CD4-positive, alpha-beta T cell treated with Interleukin-10 for 1 hour (primary cell): Measurements from ENCODE around the gene CRACR2A.

ENCODE experiments used
- DNase-seq: peaks from one replicate; pipeline ENCODE4 v3.0.0-alpha.2; 2020

Gene CRACR2A

DNA sequence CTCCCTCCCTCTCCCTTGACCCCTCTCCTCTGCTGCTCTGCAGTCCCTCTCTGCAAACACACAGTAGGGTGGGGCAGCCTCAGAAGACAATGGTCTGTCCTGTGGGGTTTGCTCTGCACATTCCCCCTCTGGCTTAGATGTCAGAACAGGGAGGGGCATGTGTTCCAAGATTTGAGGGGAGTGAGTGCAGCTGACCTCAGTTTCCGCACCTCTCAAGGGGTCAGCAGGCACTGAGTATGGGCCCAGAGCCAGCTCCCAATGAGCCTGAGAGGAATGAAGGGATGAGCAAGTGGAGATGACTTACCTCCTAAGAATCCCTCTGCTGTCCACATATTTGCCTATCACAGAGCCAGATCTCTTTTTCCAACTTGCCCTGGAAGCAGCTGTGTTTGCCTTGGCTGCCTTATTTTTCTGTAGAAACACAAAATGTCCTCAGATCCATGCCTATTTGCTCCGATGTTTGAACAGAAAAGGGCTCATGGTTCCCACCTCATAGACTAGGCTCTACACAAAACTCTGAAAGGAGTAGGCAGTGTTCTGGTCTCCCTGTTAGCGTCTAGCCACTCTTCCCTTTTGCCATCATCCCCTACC is 111.4 kb downstream of the CRACR2A start:
- no peak for DNase-seq

DNA sequence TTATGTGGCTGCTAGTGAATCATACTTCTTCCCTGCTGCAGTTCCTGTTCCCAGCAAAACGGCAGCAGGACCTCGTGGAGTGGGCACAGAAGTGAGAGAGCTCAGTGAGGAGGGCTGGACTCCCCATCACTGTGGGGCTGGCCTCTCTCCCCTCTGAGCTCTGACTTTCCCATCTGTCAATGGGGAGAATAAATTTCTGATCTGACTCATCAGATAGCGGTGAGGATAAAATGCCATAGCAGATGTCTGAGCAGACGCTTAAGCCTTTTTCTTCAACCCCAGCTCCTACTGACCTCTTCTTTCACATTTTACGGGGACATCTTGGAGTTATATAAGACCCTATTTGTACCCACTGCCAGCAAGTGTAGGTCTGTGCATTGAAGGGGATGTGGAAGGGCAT is 116.6 kb downstream of the CRACR2A start:
- no peak for DNase-seq

DNA sequence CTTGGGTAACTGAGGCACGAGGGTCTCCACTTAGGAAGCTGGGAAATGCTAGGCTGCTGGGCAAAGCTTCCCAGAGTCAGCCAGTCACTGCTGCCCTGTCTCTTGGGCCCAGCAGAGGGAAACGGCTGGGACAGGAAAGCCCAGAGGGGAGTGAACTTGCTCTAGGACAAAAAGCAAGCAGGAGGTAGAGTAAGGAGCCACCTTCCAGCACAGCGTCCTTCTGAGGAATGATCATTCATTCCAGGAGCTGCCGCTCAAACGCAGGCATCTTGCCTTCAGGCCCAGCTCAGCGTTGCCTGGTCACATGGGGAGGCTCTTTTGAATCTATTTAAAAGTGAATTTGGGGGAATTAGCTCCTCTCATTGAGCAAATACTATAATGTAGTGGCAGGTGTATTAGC is 118.6 kb downstream of the CRACR2A start:
- DNase-seq = no peak

DNA sequence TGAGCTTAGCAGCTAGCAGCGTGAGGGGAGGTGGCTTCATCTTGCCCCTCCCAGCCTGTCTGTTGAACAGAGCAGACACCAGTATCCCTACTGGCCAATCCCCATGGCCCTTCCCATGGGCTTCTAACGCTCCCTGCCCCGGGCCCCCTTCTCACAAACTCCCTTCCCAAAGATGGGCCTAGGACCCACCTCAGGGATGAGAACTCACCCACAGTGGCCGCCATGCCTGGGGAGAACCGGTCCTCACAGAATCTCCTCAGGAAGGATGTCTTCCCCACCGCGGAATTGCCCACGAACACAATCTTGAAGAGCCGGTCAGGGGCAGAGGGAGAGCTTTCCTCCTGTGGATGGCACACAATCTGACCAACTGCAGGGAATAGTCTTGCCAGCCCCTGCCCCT is 119.5 kb downstream of the CRACR2A start:
- no peak for DNase-seq

DNA sequence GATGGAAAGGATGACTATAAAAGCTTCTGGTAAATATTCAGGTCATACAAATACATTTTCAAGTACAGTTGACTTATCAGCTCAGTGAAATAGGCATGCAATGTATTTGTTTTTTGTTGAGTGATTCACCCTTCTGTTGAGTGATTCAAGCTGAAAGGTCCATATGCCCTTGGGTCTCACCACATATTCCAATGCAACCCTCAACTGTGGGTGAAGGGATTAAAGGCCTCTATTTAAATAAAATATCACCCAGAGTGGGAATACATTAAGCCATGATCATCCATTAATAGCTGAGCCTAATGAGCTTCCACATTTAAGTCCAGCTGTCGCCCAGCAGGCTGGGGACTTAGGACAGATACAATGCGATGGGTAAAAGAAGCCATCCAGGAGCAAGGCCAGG is 120.2 kb downstream of the CRACR2A start:
- DNase-seq = no peak

DNA sequence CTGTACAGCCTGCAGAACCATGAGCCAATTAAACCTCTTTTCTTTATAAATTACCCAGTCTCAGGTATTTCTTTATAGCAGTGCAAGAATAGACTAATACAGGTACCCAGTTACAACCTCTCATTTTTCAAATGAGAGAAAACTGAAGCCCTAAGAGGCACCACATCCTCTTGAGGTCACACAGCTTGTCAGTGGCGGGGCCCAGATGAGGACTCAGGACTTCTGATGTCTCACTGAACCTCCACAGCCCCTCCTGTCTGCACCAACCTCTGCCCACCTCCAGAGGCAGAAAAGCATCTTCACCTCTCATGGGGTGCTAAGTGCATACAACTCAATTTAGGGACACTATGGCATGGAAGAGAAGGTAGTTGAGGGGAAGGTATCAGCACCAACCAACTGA is 120.7 kb downstream of the CRACR2A start:
- DNase-seq = no peak

DNA sequence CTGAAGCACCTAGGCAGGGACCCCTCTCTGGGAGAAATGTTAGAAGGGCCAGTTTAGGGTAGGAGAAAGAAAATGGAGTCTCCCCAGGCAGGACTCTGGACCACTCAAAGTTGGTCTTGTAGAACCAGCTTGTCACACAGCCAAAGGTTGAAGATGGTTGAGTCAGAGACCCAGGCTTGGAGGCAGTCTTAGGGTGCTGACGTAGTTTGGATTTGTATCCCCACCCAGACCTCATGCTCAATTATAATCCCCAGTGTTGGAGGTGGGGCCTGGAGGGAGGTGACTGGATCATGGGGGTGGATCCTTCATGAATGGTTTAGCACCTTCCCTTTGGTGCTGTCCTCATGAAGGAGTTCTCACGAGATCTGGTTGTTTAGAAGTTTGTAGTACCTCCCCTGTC is 121.2 kb downstream of the CRACR2A start:
- no peak for DNase-seq

DNA sequence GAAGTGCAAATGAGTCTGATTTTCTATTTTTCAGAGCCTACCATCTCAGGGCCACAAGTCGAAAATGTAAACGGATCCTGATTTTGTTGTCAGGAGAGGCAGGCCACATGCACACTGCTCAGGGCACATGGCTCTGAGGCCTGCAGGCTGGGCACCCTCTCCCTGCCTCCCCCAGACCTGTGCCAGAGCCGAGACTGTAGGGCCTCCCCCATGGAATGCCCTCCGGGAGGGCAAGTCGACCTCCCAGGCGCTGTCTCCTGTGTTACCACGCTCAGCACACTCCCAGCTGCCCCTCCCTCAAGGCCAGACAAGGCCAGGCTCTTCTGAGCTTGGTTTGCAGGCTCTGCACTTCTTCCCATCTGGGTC is 121.7 kb downstream of the CRACR2A start:
- no peak for DNase-seq

DNA sequence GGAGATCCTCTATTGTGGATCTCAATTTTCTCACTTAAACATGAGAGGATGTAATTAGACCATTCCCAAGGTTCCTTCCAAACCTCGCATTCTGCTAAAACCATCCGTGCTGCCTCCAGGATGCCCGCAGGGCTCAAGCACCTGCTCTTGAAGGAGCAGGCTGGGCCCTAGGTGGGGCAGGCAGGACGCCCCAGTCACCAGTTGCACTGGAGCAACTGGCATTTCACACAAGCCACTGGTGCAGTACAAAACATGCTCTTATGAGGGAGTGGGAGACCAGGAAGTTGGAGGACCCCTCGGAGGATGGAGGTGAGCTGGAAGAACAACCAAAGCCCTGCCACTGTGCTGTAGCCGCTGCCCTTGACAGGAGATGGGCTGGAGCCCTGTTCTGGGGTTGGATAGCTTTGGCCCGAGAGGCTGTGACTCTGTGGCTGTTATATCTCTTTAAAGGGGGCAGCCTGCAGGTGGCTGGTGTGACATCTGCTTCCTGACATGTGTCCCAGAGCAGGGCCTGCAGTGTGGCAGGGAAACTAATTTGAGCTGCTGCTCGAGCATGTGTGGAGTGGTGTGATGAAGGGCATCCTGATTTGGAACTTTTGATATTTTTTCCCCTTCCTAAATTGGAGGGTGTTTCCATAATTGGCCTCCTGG is 122.2 kb downstream of the CRACR2A start:
- no peak for DNase-seq

DNA sequence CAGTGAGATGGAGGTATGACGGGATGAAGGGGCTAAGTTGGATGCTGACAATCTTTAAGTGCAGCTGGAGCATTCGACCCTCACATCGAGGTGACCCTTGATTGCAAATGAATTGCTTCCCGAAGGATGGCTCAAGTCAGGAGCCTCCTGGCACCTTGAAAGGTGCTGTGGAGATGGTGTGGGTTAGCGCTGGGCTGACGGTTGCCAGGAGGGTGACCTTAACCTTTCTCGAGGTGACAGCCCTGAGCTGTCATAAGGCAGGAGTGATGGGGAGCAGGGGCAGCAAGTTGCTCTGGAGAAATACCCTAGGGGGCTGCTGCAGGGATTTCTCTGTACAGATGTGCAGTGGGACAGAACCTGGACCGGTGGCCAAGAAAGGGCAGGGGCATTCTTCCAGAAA is 122.8 kb downstream of the CRACR2A start:
- DNase-seq = no peak

DNA sequence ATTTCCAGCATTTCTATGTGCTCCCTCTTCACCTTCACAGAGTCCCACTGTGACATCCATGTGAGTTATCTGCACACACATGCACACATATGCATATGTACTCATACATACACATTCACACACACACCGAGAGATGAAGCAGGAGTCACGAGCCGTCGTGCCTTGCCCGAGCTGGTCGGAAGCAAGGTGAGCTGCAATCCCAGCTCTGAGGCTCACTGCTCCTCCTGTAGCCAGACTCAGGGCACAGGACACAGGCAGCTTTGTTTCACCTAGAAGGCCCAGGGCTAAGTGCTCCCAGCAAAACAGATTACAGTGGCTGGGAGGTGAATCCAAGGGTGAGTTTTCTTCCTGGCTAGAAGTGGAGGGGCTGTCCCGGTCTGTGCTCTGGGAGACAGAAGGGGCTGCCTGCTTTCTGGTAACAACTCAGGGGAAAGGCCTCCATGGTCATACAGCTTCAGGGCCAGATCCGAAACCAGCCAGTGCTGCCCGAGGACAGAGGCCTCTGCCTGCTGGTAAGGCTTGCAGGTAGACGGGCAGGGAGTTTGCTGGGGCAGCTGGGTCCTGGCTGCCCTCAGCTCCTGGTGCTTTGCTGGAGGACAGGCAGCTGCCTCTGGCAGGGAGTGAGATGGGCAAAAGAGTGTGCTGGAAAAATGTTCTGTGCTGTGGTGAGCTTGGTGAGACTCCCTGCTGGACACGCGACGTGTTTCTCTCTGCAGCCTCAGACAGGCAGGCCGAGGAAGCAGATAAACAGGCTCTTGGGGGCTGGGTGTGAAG is 123.7 kb downstream of the CRACR2A start:
- no peak for DNase-seq

DNA sequence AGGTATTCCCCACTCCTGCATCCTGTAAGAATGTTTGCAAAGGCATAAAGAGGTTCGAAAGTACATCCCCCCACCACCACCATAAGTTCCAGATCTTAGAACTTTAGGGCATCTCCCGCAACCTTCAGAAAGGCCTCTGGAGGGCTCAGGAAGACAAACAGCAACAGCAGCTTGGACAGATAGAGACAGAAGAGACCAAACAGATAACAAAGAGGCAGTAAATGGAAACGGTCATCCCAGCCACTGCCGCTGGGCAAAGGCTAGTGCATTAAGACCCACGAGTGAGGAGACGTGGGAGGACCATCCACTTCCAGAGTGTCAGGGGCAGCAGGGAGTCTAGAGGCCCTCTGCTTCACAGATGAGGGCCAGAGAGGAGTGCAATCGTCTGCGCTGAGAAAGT is 124.3 kb downstream of the CRACR2A start:
- no peak for DNase-seq

DNA sequence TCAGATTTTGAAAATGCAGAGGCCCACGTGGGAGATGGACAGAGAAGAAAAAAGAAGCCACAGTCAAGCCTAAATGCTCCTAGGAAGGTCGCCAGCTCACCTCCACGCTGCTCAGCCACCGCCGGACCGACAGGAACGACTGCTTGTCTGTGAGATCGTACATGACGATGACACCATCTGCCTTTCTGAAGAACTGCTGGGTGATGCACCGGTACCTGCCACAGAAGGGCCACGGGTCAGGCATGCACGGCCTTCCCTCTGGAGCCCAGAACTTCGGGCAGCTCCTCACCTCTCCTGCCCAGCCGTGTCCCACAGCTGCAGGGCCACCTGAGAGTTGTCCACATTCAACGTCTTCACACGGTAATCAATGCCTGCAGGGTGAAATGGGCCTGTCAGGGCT is 125.6 kb downstream of the CRACR2A start:
- no peak for DNase-seq

DNA sequence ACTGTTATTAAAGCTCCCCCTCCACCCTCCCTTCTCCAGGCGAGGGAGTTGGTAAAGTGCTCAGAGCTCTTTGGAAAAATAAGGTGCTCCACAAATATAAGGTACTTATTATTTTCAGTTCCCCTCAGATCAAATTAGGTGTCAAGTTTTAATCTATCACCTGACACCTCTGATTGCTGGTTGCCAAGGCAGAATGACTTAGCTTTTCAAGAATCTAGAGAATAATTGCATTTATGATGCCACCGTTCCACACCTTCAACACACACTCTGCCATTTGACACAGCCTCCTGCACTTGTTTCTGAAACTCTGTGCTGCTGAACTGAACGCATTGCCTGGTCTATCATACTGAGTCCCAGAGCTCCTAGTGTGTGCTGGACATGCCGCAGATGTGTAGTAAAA is 128.6 kb downstream of the CRACR2A start:
- no peak for DNase-seq

DNA sequence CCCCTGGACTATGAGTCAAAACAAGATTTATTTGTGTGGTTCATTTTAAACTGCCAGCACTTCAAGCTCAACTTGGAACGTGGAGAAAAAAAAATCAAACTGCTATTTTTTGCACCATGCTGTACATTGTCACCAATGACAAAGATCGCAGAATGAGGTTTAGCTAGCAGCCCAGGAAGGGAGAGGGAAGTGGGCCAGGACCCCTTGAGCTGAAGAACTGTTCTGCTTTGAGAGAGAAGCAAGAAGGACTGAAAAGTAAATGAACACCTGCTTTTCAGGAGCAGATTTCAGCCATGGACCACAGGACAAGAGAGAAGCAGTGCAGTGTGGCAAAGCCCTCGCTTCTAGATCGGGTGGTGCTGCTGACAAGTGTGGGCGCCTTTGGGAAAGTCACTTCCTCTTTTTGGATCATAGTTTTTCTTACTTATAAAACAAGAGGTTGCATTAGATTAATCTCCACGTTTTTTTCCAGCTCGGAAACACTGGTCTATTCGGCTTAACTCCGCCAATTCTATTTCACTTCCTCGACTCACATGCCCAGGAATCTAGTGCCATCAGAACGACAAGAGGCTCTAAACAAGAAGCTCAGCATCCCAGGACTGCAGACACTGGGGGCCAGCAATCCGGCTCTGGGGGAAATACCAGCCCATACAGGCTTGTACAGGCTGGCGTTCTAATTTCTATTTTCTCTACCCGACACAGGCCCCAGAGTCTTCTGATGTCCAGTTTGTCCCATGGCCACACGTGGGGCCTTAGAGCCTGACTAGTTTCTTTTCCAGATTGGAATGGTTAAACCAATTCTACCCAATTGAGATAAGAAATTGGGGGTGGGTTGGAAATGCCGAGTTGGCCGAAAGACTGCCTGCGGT is 129.9 kb downstream of the CRACR2A start:
- no peak for DNase-seq

DNA sequence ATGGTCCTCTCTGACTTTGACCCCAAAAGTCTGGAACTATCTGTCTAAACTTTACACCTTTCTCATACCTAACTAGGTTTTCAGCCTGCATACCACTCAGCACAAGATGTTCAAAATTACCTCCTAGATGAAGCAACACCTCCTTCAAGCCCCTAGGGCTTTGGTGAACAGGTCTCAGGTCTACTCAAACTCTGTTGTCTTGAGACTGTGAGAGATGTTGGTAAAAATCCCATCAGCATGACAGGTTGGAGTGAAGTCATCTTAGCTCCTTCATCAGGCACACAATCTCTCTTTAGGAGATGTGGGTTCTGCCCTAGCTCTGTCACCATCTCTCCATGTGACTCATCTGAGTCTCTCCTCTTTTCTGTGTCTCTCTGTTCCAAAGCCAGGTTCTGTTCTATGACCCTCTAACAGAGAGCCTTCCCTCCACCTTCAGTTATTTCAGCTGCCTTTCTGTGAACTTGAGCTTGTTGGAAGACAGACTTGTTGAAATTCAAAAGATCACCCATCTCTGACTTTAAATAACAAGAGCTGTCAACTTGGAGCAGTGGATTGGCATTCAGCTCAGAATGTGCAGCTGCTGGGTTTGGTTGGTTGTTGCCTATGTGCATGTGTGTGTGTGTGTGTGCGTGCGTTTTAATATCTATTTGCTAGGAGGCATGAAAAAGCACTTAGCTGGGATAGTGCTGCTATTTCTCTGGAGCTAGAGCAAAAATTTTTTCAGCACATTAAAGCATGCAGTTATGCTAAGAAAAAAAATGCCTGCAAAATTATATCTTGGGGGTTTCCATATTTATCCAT is 130.7 kb downstream of the CRACR2A start:
- no peak for DNase-seq

DNA sequence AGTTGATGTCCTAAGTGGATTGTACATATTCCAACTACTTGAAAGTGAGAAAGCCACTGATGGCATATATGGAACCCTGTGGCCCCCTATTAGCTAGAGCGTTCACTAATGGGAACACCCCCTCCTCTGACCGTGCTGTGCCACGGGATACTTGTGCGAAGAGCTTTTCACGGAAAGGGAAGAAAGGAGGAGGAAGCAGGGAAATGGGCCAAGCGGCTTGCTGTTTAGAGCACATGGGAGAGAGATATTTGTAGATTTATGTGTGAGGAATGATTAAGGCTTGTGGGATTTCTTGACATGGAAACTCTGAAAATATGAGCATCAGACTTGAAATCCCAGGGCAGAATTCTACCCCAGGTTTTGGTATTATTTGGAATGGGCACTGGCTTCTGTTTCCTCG is 132.1 kb downstream of the CRACR2A start:
- no peak for DNase-seq

DNA sequence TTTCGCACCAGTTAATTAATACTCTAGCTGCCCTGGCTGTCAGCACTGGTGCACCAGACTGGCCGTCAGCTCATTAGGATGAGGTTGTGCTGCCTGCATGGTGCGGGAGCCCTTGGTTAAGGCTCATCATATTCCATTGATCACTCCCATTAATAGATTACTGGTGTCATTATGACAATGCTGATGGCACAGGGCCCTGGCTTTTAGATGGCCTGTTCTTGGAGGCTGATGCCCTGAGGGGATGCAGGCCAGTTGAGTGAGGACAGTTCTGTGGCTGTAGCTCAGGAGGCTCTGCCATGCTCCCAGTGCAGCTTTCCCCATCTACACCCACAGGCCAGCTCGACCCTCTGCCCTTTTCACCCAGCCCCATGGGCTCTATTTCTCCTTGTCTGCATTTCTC is 135.3 kb downstream of the CRACR2A start:
- no peak for DNase-seq

DNA sequence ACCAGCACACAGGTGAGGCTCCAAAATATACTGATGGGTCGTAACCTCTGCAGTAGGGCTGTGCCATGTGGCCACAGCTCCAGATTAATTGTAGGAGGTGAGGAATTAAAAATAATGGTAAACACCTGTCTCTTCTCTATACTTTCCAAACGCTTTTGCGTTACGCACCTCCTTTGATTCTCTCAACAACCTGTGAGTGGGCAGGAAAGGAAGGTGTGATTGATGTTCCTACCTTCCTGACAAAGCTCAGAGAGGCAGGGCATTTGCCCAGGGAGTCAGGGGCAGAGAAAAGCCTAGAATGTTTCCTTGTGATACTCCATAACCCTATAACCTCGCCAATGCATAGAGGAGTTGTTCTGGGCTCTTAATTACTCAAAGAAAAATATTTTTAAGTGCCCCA is 137.0 kb downstream of the CRACR2A start:
- DNase-seq = no peak

DNA sequence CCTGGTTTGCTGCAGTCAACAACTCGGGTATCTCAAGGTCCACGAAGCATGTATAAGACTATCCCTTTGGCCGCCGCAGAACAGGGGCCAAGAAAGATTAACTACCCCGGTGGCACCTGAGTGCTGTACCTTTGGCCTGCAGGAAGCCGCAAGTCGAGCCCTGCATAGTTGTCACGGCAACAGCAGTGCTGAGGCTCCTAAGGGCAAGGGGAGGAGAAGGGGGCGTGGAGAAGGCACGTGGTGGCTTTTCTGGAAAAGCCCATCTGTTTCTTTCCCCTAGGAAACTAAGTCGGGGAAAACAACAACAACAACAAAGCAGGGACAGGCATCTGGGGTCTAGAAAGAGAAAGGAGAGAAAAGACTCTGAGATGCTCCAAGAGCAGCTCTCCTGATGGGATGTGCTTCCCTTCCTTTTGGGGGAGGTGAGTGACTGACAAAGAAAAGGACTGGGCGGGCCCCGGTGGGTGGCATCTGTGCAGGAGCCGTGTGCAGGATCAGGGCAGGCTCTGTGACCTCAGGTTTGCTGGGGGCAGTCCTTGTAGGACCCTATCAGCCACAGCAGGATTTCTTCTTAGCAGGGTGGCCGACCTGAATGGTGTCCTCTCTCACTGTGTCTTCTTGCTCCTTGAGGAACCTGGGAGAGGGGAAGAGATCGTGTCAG is 138.0 kb downstream of the CRACR2A start:
- no peak for DNase-seq

DNA sequence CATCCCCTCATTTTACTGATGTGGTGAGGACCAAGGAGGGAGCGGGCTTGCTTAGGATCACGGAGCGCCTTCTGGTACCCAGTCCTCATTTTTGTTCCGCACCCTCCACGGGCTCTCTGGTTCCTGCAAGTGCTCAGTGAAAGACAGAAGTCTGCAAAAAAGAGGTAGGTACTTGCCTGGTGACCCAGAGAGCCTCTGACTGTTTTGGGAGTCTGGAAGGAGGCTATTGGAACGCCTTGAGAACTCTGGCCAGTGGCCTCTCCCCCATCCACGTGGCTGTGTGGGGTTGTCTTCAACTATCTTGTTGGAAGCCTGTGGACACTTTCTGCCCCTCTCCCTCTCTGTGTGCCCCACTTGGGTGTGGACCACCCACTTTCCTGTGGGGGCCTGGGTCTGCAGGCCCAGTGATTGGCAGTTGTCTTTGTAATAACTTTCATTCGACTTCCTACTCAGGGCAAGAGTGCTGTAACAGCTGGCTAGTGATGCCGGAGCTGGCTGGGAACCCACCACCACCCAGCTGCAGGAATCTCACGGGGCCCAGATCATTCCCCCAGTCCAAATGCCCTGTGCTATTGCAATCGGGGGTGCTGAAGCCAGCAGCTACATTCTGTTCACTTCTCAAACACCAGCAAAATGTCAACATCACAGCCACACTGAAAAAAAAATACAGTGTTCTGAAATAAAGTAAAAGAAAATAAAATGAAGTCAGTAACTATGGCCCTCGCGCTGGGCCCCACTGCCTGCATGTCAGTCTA is 139.1 kb downstream of the CRACR2A start:
- no peak for DNase-seq
